Sciatic nerve (tissue), 2 donors: ENCODE results near the gene TCF20. TPM values are rescaled to one million over a fixed set of nuclear protein-coding genes. Genes with fewer than 3 reads are reported as not detected.
A peak's percentile ranks its signal among the peaks of the same experiment; 100 is the strongest.

ENCODE experiments used
- ATAC-seq: fragments of 200-7000 bp; cut with Tn5 transposase; one replicate; pipeline ENCODE4 v1.9.1; 2020; ENCODE audit warnings: mild to moderate bottlenecking, moderate library complexity
- DNase-seq: peaks from one replicate; pipeline ENCODE4 v3.0.0-alpha.2; 2020; ENCODE audit warnings: low spot score
- intact Hi-C: fragments of 100-400 bp; cut with DNase I; formaldehyde crosslinking; loops from one replicate; pipeline ENCODE4 v1.14.2; 2022
- total RNA-seq: library from RNA; stranded (reverse); fragmentation: NEBNext Ultra II Directional; extraction: Animal tissue kit (Norgen Biotek cat#: 25700); gene quantifications from one replicate; pipeline ENCODE4 v1.2.1, GENCODE V29; 2021
- donor health status: DM: no; HTN: no; CAD: no.
- donor health status: DM: no; HTN: no; CAD: no.

TCF20 gene
- 46.1 TPM for total RNA-seq

DNA sequence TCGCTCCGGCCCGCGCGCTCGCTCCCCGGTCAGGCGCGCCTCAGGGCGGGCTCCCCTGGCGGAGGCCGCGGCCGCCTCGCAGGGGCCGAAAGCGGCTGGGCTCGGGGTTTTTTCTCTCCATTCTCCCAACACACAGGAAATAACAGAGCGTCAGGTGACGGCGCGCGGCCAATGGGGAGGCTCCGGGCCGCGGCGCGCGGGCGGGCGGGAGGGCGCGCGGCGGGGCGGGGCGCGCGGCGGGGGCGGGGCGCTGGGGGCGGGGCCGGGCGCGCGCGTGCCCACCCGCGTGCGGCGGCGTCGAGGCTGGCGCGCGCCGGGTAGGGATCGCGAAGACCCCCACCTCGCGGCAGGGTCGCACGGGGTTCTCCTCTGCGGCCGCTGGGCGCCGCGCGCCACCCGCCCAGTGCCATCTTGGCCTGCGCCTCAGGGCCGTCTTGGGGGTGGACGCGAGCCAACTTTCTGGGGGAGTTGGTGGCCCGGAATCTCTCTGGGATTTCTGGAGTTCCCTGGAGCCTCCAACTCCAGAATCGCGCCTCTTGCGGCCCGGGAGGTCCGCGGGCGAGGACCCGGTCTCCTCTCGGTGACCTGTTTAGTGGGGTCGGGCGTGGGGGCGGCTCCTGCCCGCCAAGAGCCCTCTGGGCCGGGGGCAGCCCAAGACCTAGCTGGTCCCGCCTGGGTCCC lies at the start of gene TCF20:
Gene TCF20 (minus strand): TSS at position 144 of the 681 bp plus-strand sequence. CDS start 55,348 bp downstream, outside the sequence.
- peak; percentile 88 for DNase-seq
- ATAC-seq: peak; percentile 84
- intact Hi-C loops: loop anchor here (10.0 kb wide), 1 partner anchor 164 kb away; the partner anchor contains the start of gene NFAM1

- intact Hi-C loops: no loop called here
- ATAC-seq (no peak), DNase-seq (no peak)
Observed at GRCh38 chr22:42319386-42319785, 48.9 kb upstream of the TCF20 start.

- no peak for DNase-seq
- no peak for ATAC-seq
- intact Hi-C loops: no loop called here
Observed at GRCh38 chr22:42318967-42319366, 48.5 kb upstream of the TCF20 start.

GRCh38 chr22:42317691-42318547 lies 47.5 kb upstream of the TCF20 start:
- ATAC-seq: no peak
- no peak for DNase-seq
- intact Hi-C loops: no loop called here

GRCh38 chr22:42317008-42317407 lies 46.6 kb upstream of the TCF20 start:
- intact Hi-C loops: no loop called here
- ATAC-seq (peak; percentile 69), DNase-seq (no peak)

DNA sequence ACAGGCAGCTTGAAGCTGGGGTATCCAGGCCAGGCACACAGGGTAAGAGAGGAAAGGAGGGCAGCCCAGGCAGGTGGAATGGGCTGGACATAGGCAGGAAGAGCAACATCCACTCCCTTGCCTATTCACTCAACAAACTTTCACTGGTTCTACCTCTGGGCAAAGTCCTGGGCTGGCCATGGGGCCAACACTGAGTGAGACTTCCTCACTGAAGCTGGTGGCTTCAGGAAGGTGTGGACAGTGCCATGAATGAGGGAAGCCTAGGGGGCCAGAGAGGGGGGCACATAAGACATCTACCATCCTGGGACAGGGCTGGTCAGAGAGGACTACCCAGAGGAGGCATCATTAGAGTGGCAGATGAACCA lies 44.9 kb upstream of the TCF20 start:
- no peak for ATAC-seq
- DNase-seq: no peak
- intact Hi-C loops: no loop called here

GRCh38 chr22:42314709-42315391 lies 44.4 kb upstream of the TCF20 start:
- intact Hi-C loops: no loop called here
- no peak for ATAC-seq
- no peak for DNase-seq

GRCh38 chr22:42313804-42314581 lies 43.5 kb upstream of the TCF20 start:
- DNase-seq (no peak), ATAC-seq (peak; percentile 23)
- intact Hi-C loops: no loop called here

- ATAC-seq (no peak), DNase-seq (no peak)
- intact Hi-C loops: no loop called here
Observed at GRCh38 chr22:42313204-42313603, 42.8 kb upstream of the TCF20 start.

DNA sequence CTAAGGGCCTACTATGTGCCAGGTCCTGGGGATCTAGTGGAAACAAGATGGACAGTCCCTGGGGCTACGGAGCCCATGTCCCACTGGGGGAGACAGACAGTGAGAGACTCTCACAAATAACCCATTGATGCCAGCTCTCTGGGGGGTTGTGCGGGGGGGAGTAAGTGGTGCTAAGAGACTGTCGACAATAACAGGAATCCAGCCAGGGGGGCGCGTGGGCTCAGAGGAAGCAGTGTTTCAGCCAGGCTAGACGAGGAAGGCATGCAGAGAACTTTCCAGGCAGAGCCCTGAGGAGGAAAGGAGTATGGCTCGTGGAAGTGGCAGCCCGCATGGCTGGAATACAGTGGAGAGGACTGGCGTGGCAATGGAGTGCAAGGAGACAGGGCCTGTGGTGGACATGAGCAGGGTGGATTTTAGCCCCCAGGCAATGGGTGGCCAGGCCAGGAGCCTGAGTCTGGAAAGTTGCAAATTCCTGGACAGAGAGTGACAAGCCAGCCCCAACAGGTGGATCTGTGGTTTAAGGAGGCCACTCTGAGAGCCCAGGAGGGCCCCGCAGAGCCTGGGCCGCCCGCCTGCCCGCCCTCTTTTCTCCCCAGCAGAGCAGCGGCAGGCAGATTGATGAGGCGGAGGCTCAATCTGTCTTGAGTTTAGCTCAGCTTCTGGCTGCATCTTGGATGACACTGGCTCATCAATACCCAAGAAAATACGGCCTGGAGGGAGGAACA lies 40.0 kb upstream of the TCF20 start:
- peak; percentile 32 for ATAC-seq
- intact Hi-C loops: no loop called here

DNA sequence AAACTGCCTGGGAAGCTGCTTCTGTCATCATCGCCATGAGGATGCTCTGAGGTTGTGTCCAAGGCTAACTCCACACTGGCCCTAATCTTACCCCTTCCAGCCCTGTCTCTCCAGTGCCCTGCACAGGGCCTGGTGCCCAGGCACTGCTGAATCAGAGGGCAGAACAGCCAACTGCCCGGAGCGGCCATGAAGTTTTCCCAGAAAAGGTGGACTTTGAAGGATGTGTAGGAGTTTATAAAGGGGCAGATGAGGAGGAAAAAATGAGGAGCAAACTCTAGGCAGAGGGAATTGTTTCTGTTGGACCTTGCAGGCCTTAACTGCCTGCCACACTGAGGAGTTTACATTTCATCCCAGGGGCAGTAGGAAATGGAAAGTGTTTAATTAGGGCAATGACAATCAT lies 39.4 kb upstream of the TCF20 start:
- no peak for ATAC-seq
- no peak for DNase-seq

More for the DNA sequence above, 40.0 kb upstream of the TCF20 start:
- no peak for DNase-seq

GRCh38 chr22:42308892-42309468 lies 38.5 kb upstream of the TCF20 start:
- intact Hi-C loops: no loop called here
- no peak for ATAC-seq
- no peak for DNase-seq

More for the DNA sequence above, 39.4 kb upstream of the TCF20 start:
- intact Hi-C loops: no loop called here

DNA sequence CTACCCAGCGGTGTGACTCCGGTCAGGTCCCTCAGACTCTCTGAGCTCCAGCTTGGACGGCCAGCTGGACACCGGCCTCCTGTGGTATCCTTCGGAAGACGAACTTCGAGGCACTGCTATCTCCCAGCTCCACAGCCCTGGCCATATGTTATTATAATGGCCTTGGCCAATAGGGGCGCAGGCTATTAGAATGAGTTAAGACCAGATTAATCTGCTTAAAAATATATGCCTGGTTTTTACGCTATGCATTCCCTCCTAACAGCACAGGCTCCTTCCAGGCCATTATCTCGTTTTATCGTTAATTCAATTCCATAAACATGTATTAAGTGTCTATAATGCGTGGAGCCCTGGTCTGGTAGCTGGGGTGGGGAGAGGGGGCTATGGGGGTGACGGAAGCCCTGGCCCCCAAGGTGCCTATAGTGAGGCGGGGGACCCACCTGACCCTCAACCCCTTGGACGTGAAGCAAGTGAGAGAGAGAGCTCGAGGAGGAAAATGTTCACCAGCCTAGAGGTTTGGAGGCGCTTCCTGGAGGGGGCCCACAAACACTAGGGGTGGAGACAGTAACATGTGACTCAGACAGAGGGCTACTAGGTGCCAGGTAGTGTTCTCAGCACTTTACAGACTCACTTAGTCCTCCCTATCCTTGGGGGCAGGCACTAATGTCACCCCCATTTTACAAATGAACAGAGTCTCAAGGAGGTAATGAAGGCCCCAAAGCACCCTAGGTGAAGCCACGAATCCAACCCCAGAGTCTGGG lies 37.5 kb upstream of the TCF20 start:
- ATAC-seq (no peak), DNase-seq (no peak)
- intact Hi-C loops: no loop called here

- ATAC-seq (no peak), DNase-seq (no peak)
- intact Hi-C loops: no loop called here
Observed at GRCh38 chr22:42306010-42306409, 35.6 kb upstream of the TCF20 start.

GRCh38 chr22:42304324-42304790 lies 33.9 kb upstream of the TCF20 start:
- no peak for DNase-seq
- no peak for ATAC-seq
- intact Hi-C loops: no loop called here

DNA sequence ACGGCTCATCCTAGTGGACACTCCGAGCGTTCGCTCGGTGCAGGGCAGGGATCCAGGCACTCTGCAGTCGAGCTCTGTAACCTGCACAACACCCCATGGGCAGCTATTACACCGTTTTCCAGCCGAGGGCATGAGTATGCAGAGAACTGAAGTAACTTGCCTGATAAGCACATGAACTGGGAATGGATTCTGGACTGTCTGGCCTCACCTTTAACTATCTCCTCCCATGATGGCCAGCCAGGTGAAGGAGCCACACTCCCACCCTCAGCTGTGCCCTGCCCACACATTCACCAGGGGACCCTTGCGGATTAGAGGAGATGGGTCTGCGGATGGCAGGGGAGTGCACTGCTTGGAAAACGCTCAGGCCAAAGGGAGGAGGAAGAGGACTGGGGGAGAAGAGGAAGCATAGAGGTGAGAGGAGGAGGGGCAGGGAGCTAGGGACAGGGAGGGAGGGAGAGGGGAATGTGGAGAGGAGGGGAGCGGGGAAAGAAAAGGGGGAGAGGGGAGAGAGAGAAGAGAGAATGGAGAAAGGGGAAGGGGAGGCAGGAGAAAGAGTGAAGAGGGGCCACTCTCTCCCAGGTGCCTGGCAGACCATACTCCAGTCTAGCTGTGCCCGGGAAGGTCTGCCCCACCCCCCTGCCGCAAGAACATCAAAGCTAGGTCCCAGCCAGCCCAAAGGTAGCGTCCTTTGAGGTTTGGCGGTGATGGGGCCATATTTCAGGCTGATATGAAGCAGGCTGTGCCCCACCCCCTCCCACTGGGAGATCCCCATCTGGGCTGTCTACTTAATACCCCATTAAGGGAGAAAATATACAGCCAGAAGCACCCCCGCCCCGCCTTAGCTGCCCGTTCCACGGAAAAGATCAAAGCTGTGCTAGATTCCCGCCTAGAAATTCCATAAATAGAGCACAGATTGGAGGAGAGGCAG lies 33.2 kb upstream of the TCF20 start:
- ATAC-seq: no peak
- no peak for DNase-seq
- intact Hi-C loops: no loop called here
